DOHH2 (cell line): ENCODE measurements around the gene TUBE1.

Experiments
- CTCF ChIP-seq: fragments of 200-600 bp; sonication (generic); IDR thresholded peaks from one replicate; pipeline ENCODE4 v1.5.1; 2014; ENCODE audit warnings: antibody characterized with exemption, mild to moderate bottlenecking, low read depth, low read length; ENCODE audit not compliant: poor library complexity, severe bottlenecking
- EZH2phosphoT487 ChIP-seq: fragments of 200-600 bp; sonication (generic); IDR thresholded peaks from 2 replicates; pipeline ENCODE4 v1.6.1; 2017; ENCODE audit warnings: borderline replicate concordance, mild to moderate bottlenecking, antibody characterized with exemption, low read length, moderate library complexity, mixed read lengths

GRCh38 chr6:112123982-112124381 is 36.7 kb upstream of the TUBE1 start:
- no peak for TF ChIP-seq CTCF
- TF ChIP-seq EZH2phosphoT487 = no peak
